Measurements from ENCODE around the gene CYTH4. TPM values are rescaled to one million over a fixed set of nuclear protein-coding genes. Genes with fewer than 3 reads are reported as not detected.

The CYTH4 gene
- total RNA-seq, 2 donors from 2014 or later = 2.3 to 7.9 TPM

- ATAC-seq = no peak
- no peak overlapping the region for H3K4me3 ChIP-seq
- DNase-seq = peak in 1 of 4 donors; percentile 65
- intact Hi-C loops (cut with DNase I) = no loop called here
- no peaks in the 10 kb centered on the region for H3K9me3 ChIP-seq
- H3K27me3 ChIP-seq = no peaks in the 10 kb centered on the region
- no peak overlapping the region for H3K27ac ChIP-seq
- no peaks in the 10 kb centered on the region for H3K4me1 ChIP-seq
- H3K36me3 ChIP-seq (replicated peaks in 1 of 2; ENCODE audit: insufficient read depth in 1 of 2, low read depth in 2 of 2) = no peaks in the 10 kb centered on the region
- 58 to 68% methylated on average over 8 of the region's 8 CpGs for WGBS, 2 donors
- no peak for TF ChIP-seq CTCF (IDR thresholded peaks at IDR 0.05)
- TF ChIP-seq POLR2A (IDR thresholded peaks at IDR 0.05) = no peak
Observed at GRCh38 chr22:37270928-37271650, 11.2 kb upstream of the CYTH4 start.

GRCh38 chr22:37273126-37273845 lies 9.0 kb upstream of the CYTH4 start:
- no peaks in the 10 kb centered on the region for H3K4me1 ChIP-seq
- H3K9me3 ChIP-seq = no peaks in the 10 kb centered on the region
- H3K36me3 ChIP-seq (replicated peaks in 1 of 2; ENCODE audit: insufficient read depth in 1 of 2, low read depth in 2 of 2) = no peaks in the 10 kb centered on the region
- H3K4me3 ChIP-seq = no peak overlapping the region
- WGBS, 2 donors = 48 to 57% methylated on average over 17 of the region's 17 CpGs
- TF ChIP-seq POLR2A (IDR thresholded peaks at IDR 0.05) (no peak), CTCF (IDR thresholded peaks at IDR 0.05) (no peak)
- intact Hi-C loops (cut with DNase I) = no loop called here
- no peaks in the 10 kb centered on the region for H3K27me3 ChIP-seq
- no peak overlapping the region for H3K27ac ChIP-seq
- ATAC-seq = no peak
- no peak for DNase-seq

DNA sequence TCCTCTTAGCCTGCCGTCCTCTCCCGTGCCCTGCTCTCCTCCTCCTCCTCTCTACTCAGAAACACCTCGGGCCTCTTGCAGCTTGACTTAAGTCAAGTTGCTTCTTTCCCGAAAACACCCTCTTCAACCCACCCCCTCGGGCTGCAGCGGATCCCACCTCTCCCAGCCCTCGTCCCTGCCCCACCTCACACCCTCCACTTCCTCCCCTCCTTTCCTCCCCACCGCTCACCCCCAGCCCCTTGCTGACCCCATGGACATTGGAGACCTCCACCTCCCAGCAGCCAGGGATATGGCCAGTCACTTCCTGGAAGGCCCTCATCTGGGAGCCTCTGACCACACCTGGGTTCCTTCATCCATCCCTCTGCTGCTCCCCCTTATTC lies 8.5 kb upstream of the CYTH4 start:
- H3K36me3 ChIP-seq (replicated peaks in 1 of 2; ENCODE audit: insufficient read depth in 1 of 2, low read depth in 2 of 2) = no peaks in the 10 kb centered on the region
- intact Hi-C loops (cut with DNase I) = no loop called here
- DNase-seq = no peak
- no peaks in the 10 kb centered on the region for H3K27me3 ChIP-seq
- H3K4me1 ChIP-seq = no peaks in the 10 kb centered on the region
- H3K27ac ChIP-seq = no peak overlapping the region
- H3K9me3 ChIP-seq = no peaks in the 10 kb centered on the region
- no peak overlapping the region for H3K4me3 ChIP-seq
- ATAC-seq = no peak
- WGBS, 2 donors = 59 to 68% methylated on average over 8 of the region's 8 CpGs
- TF ChIP-seq CTCF (IDR thresholded peaks at IDR 0.05) = no peak
- TF ChIP-seq POLR2A (IDR thresholded peaks at IDR 0.05) = no peak

GRCh38 chr22:37274380-37274862 lies 7.9 kb upstream of the CYTH4 start:
- TF ChIP-seq CTCF (IDR thresholded peaks at IDR 0.05) (no peak), POLR2A (IDR thresholded peaks at IDR 0.05) (no peak)
- H3K36me3 ChIP-seq (replicated peaks in 1 of 2; ENCODE audit: insufficient read depth in 1 of 2, low read depth in 2 of 2) = no peaks in the 10 kb centered on the region
- WGBS, 2 donors = 57 to 73% methylated on average over 4 to 12 of the region's 12 CpGs
- no peaks in the 10 kb centered on the region for H3K27me3 ChIP-seq
- no peak overlapping the region for H3K27ac ChIP-seq
- no peaks in the 10 kb centered on the region for H3K4me1 ChIP-seq
- intact Hi-C loops (cut with DNase I) = no loop called here
- H3K9me3 ChIP-seq = no peaks in the 10 kb centered on the region
- no peak overlapping the region for H3K4me3 ChIP-seq
- peak in 2 of 4 donors; percentile 25 to 70 for DNase-seq
- ATAC-seq = no peak
